Stimulated activated CD8-positive, alpha-beta memory T cell treated with anti-CD3 and anti-CD28 coated beads, Interleukin-2, amount 100 ng/mL, for 48 hours (primary cell): ENCODE measurements around the gene ARHGEF38.

Experiments
- DNase-seq, 2 donors: peaks; one replicate each; pipeline ENCODE4 v3.0.0-alpha.2; 2020; ENCODE audit warnings: low read depth in 2 of 2

Gene ARHGEF38

GRCh38 chr4:105551965-105552746 is at the start of gene ARHGEF38:
ARHGEF38 (plus strand) TSS chr4:105552620; CDS start chr4:105552766, 146 bp downstream.
- DNase-seq: no peak

DNA sequence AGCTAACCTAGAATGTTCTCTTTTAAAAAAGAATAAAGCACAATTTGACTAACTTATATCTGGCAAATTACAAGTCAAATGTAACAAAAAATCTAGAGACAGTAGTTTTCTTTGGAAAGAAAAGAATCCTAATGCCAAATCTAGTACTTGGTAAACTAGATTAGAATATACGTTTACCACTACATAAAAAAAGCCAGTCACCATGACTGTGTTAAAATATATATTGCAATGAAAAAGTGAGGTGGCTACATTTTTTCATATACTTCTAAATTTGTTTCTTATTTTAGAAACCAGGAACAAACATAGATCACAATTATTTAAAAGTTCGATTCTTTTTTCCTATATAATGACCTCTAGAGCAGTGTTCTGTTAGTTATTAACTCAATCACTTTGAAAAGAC is 48.9 kb upstream of the ARHGEF38 start:
- no peak for DNase-seq

- DNase-seq: no peak
Measured at GRCh38 chr4:105504744-105505143, 47.7 kb upstream of the ARHGEF38 start.

- DNase-seq: no peak
Measured at GRCh38 chr4:105509291-105509690, 43.1 kb upstream of the ARHGEF38 start.

GRCh38 chr4:105509714-105510113 is 42.7 kb upstream of the ARHGEF38 start:
- no peak for DNase-seq

GRCh38 chr4:105510245-105510644 is 42.2 kb upstream of the ARHGEF38 start:
- DNase-seq: no peak

GRCh38 chr4:105520819-105521790 is 31.3 kb upstream of the ARHGEF38 start:
- no peak for DNase-seq

DNA sequence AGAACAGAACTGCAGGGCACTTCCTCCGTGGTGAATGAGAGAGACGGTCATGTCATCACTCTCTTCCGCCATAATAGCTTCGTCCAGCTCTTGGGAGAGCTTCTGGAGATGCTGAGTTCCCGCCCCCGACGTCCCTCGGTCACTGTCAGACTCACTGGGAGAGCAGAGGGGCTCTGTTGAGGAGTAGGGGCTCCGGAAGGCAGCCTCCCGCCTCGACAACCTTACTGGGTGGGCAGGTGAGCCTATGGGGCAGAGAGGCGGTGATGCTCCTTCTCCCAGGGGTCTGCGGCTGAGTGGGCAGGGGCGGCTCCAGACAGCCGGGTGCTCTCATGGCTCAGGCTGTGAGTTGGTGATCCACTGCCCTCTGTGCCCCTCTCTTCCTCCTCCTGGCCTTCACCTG is 25.8 kb upstream of the ARHGEF38 start:
- no peak for DNase-seq

DNA sequence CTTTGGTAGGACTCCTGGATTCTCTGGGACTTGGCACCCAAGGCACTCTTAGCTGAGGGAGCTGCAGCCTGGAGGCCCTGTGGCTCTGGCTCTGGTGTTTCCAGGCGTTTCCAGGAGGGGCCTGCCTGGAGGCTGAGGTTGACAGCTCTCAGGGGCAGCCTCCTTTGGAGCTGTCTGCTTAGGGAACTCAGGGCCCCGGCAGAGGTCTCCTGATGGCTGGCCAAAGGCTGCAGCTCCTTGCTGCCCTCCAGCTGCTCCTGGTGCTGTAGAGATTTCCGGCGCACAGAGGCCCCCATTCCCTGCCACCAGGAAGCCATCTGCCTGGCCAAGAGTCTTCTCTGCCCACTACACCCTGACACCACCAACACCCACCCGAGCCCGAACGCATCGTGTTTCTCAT is 25.3 kb upstream of the ARHGEF38 start:
- DNase-seq: no peak

- DNase-seq: no peak
Measured at GRCh38 chr4:105536601-105537000, 15.8 kb upstream of the ARHGEF38 start.

GRCh38 chr4:105541420-105541819 is 11.0 kb upstream of the ARHGEF38 start:
- no peak for DNase-seq

DNA sequence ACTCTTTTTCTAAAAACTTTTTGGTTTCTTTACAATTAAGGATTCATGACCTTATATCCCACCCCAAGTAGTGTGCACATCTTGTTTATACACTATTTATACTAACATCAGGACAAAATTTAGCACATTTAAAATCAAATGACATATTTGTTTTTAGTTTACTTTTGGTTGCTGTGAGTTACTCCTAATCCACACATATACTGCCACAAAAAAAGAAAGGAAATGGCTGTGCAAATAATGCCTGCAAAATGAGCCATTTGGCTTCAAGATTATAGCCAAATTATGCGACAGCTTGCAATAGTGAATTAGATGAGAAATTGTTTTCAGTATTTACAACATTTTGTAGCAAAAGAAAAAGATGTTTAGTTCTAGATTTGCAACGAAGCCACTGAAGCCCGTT is 10.4 kb upstream of the ARHGEF38 start:
- no peak for DNase-seq

GRCh38 chr4:105543346-105543745 is 9.1 kb upstream of the ARHGEF38 start:
- no peak for DNase-seq

- DNase-seq: no peak
Measured at GRCh38 chr4:105543881-105544280, 8.5 kb upstream of the ARHGEF38 start.

GRCh38 chr4:105544520-105545286 is 7.7 kb upstream of the ARHGEF38 start:
- DNase-seq: no peak

- no peak for DNase-seq
Measured at GRCh38 chr4:105546086-105546485, 6.3 kb upstream of the ARHGEF38 start.

- no peak for DNase-seq
Measured at GRCh38 chr4:105547769-105548168, 4.7 kb upstream of the ARHGEF38 start.

GRCh38 chr4:105548483-105548882 is 3.9 kb upstream of the ARHGEF38 start:
- DNase-seq: no peak

GRCh38 chr4:105550641-105551040 is 1.8 kb upstream of the ARHGEF38 start:
- no peak for DNase-seq

GRCh38 chr4:105555409-105555808 is 3.0 kb downstream of the ARHGEF38 start:
- no peak for DNase-seq

- DNase-seq: no peak
Measured at GRCh38 chr4:105556206-105556605, 3.8 kb downstream of the ARHGEF38 start.

GRCh38 chr4:105558277-105558676 is 5.9 kb downstream of the ARHGEF38 start:
- DNase-seq: no peak
